GM18505 (cell line): Measurements from ENCODE around the gene PRM2.

Source experiments
- ATAC-seq: cut with Tn5 transposase; IDR thresholded peaks from one replicate; pipeline ENCODE4 v1.9.1; 2021; ENCODE audit not compliant: unreplicated experiment
- POLR2A ChIP-seq: IDR thresholded peaks from 4 replicates; pipeline ENCODE4 v1.6.1; 2011; ENCODE audit warnings: borderline replicate concordance; ENCODE audit not compliant: insufficient read depth, insufficient read length; ENCODE audit errors: extremely low read depth

Gene PRM2

GRCh38 chr16:11248133-11248532, 28.1 kb downstream of the PRM2 start:
- no peak for TF ChIP-seq POLR2A
- no peak for ATAC-seq

GRCh38 chr16:11245988-11246387, 30.3 kb downstream of the PRM2 start:
- no peak for TF ChIP-seq POLR2A
- no peak for ATAC-seq

DNA sequence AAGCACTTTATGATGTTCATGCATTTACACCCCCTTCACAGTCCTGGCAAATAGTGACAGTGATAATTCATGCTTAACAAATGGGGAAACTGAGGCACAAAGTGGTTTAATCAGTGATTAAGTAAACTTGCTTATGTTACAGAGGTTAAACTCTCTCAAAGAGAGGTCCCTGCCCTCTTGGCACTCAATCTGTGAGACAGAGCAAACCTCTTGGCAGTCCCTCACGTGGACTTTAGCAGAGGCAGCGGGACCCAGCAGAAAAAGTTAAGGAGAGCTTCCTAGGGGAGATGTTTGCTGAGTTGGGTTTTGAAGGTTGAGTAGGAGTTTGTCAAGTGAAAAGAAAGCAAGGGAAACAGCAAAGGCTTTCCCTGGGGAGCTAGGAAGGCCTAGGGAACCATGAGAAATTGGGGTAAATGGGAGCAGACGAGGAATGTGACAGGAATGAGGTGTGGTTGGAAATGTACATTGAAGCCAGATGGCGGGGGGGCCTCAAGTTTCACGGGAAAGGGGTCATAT, 31.0 kb downstream of the PRM2 start:
- no peak for ATAC-seq
- TF ChIP-seq POLR2A, result no peak

- ATAC-seq, result no peak
- no peak for TF ChIP-seq POLR2A
Measured at GRCh38 chr16:11242658-11243057, 33.6 kb downstream of the PRM2 start.

DNA sequence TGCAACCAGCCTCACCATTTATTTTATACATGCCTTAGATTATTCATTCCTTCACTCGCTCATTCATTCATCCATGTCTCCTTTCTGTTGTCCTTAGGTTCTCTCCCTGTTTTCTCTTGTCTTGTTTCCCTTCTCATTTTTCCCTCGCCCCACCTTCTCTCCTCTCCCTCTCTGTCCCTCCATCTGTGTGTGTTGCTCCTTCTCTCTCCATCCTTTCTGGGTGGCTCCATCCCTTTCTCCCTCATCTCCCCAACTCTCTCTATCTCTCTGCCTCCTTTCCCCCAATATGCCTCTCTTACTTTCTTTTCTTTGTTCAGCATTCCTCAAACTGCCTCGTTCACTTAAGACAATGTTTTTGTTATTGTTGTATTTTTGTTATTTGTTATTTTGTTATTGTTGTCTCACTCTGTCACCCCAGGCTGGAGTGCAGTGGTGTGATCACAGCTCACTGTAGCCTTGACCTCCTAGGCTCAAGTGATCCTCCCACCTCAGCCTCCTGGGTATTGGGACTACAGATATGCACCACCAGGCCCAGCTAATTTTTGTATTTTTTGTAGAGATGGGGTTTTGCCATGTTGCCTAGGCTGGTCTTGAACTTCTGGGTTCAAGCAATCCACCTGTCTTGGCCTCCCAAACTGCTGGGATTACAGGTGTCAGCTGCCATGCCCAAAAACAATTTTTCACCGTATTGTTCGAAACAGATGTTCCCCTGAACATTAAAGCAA, 34.6 kb downstream of the PRM2 start:
- TF ChIP-seq POLR2A, result no peak
- ATAC-seq, result no peak

- TF ChIP-seq POLR2A, result no peak
- ATAC-seq, result no peak
Measured at GRCh38 chr16:11240636-11241473, 35.4 kb downstream of the PRM2 start.

- ATAC-seq, result no peak
- TF ChIP-seq POLR2A, result no peak
Measured at GRCh38 chr16:11239644-11240632, 36.3 kb downstream of the PRM2 start.

DNA sequence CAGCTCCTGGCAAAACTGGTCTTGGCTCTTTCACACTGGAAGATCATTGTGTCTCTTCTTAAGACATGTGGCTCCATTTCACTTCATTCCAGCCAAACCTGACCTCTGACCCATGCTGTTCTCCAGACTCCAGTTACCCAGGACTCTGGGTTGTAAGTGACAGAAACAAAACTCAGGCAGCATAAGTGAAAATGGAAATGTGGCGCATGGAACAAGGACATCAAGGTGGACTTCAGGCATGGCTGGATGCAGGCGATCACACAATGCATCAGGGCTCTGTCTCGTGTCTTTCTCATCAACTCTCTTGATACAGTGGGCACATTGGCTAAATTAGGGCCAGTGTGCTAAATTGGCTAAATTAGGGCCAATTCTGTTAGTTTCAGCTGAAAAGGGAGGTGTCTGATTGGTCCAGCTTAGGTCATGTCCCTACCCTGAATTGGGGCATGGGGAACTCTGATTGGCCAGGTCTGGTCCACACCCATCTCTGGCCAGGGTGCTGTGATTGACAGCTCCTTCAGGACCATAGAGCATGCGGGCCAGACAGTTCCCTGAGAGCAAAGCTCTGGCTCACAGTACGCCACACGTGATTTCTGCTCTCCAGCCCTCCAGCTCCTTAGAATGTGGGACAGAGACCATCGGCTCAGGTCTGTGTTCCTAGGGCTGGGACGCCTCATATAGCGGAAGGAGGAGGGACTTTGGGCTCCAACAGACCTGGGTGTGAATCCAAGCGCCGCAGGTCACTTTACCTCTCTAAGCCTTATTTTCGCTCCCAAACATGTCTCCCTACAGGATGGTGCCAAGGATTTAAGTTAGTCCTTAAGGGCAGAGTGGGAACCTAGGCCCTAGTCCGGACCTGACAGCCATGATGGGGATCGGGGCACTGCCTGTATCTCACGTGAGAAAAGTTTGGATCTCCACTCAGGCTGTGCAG, 37.7 kb downstream of the PRM2 start:
- no peak for TF ChIP-seq POLR2A
- no peak for ATAC-seq

DNA sequence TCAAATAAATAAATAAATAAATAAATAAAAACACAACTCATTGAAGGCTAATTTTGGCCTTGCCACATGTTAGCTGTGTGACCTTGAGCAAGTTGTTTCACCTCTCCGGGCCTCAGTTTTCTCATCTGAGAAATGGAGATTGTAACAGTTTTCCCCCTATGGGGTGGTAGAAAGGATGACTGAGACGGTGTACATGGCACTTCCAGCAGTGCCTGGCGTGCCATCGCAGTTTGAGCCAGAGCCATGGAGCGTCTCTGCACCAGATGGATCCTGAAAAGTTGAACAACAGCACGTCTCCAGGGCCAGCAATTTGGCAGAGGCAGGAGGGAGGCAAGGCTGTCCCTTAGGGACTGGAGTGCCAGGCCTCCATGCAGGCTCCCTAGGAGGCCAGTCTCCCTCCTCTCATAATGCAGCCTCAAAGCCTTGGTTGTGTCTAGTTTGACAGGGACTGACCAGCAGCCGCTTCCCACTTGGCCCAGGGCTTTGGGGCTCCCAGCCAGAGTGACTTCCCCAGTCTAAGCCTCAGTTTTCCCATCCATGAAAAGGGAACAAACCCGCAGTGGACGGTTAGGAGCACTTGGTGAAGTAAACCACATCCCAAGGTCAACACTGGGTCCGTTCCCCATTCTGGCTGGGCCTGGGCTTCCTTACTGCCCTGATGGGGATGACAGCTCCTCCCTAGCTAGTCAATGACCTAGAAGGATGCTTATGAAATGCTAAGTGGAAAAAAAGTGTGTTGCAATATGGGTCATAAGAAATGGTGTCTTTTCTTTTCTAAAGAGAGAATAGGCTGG, 39.6 kb downstream of the PRM2 start:
- TF ChIP-seq POLR2A, result no peak
- ATAC-seq, result no peak

DNA sequence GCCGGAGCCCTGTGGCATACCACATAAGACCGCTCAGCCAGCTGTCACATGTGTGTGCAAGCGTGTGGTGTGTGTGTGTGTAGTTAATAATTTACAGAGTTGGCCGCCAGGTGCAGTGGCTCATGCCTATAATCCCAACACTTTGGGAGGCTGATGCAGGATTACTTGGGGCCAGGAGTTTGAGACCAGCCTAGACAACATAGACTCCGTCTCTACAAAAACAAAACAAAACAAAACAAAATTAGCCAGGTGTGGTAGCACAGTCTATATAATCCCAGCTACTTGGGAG, 40.6 kb downstream of the PRM2 start:
- no peak for TF ChIP-seq POLR2A
- ATAC-seq, result no peak

DNA sequence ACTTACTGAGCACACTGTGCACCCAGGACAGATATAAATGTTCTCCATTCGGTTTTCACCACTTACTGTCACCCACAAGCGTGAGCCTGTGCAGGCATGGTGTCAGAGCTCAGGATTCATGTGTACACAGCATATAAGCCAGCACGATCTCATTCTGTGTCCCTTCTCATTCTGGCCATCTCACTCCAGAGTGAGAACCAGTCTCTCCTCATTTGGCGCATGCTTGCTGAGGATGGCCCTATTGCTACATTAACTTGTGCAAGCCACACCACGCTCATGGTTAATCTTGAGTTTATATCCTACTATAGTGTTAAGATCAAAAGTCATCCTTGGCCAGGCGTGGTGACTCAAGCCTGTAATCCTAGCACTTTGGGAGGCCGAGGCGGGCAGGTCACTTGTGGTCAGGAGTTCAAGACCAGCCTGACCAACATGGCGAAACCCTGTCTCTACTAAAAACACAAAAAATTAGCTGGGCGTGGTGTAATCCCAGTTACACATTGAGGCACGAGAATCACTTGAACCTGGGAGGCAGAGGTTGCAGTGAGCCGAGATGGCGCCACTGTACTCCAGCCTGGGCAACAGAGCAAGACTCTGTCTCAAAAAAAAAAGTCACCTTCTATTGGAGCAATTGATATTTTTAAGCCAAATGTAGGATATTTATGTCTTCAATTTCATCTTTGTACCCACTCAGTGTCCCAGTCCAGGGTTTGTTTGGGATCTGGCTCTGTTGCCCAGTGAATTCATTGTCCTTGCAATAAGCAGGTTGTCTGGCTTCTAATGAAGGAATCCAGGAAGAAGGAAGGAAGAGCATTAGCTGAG, 41.2 kb downstream of the PRM2 start:
- no peak for ATAC-seq
- TF ChIP-seq POLR2A, result no peak
